EL (cell line): ENCODE measurements around the gene GGA3.
"Not testable (repeated sequence)": the region's sequence is repeated elsewhere in the genome, so short reads cannot be mapped to it uniquely, and the experiment has no call there.

Experiments used
- DNase-seq: peaks from one replicate; pipeline ENCODE4 v3.0.0-alpha.2; 2016

GGA3 gene

GRCh38 chr17:75271955-75272847 lies 10.8 kb upstream of the GGA3 start:
- peak; percentile 63 for DNase-seq

- peak; percentile 78 for DNase-seq
Measured at GRCh38 chr17:75271233-75271954, 10.0 kb upstream of the GGA3 start.

- DNase-seq = no peak
Measured at GRCh38 chr17:75270966-75271232, 9.5 kb upstream of the GGA3 start, which contains the start of gene MIF4GD. Gene MIF4GD, minus strand, starts transcription at chr17:75271231. Its CDS starts 1,036 bp downstream, at chr17:75270195.

GRCh38 chr17:75270218-75270965 lies 9.0 kb upstream of the GGA3 start:
- DNase-seq = peak; percentile 81

- DNase-seq = no peak
Measured at GRCh38 chr17:75269844-75270217, 8.4 kb upstream of the GGA3 start.

GRCh38 chr17:75267411-75268232 lies 6.2 kb upstream of the GGA3 start:
- DNase-seq = no peak

- DNase-seq = no peak
Measured at GRCh38 chr17:75267153-75267410, 5.7 kb upstream of the GGA3 start.

- DNase-seq = no peak
Measured at GRCh38 chr17:75266316-75267152, 5.1 kb upstream of the GGA3 start.

GRCh38 chr17:75265614-75266315 lies 4.4 kb upstream of the GGA3 start:
- DNase-seq = no peak

- DNase-seq = no peak
Measured at GRCh38 chr17:75263055-75263454, 1.6 kb upstream of the GGA3 start.

- DNase-seq = no peak
Measured at GRCh38 chr17:75262112-75262606, 753 bp upstream of the GGA3 start.

- DNase-seq = no peak
Measured at GRCh38 chr17:75260641-75261335, 618 bp downstream of the GGA3 start.

- not testable (repeated sequence) for DNase-seq
Measured at GRCh38 chr17:75257228-75257627, 4.2 kb downstream of the GGA3 start.

GRCh38 chr17:75255954-75256698 lies 5.3 kb downstream of the GGA3 start:
- DNase-seq = not testable (repeated sequence)

GRCh38 chr17:75252039-75252816 lies 9.2 kb downstream of the GGA3 start:
- no peak for DNase-seq

GRCh38 chr17:75250009-75250471 lies 11.4 kb downstream of the GGA3 start:
- DNase-seq = no peak

GRCh38 chr17:75249564-75249963 lies 11.8 kb downstream of the GGA3 start:
- DNase-seq = no peak

- no peak for DNase-seq
Measured at GRCh38 chr17:75246404-75246803, 15.0 kb downstream of the GGA3 start.

- no peak for DNase-seq
Measured at GRCh38 chr17:75245011-75245410, 16.4 kb downstream of the GGA3 start.
